Measurements from ENCODE around the gene GALK2. TPM values are rescaled to one million over a fixed set of nuclear protein-coding genes. Genes with fewer than 3 reads are reported as not detected.
"Not testable (repeated sequence)": the region's sequence is repeated elsewhere in the genome, so short reads cannot be mapped to it uniquely, and the experiment has no call there.

GALK2 gene
- total RNA-seq, 1 experiment from 2014 or later, result 32.3 TPM

GRCh38 chr15:49327927-49328326, 157.9 kb downstream of the GALK2 start:
- no peak overlapping the region for H3K27ac ChIP-seq
- no peak for DNase-seq (ENCODE audit: low read depth in 1 of 2, low spot score in 2 of 2)
- no peaks in the 10 kb centered on the region; the same call in 1 of the 2 replicates for H3K27me3 ChIP-seq (replicated peaks)
- H3K4me3 ChIP-seq, result no peak overlapping the region
- no peaks in the 10 kb centered on the region for H3K36me3 ChIP-seq
- H3K9me3 ChIP-seq (replicated peaks), result no peaks in the 10 kb centered on the region
- no peaks in the 10 kb centered on the region for H3K4me1 ChIP-seq (replicated peaks)

GRCh38 chr15:49328941-49329340, 158.9 kb downstream of the GALK2 start:
- H3K4me1 ChIP-seq (replicated peaks), result no peaks in the 10 kb centered on the region
- no peaks in the 10 kb centered on the region for H3K36me3 ChIP-seq
- H3K27ac ChIP-seq, result no peak overlapping the region
- no peaks in the 10 kb centered on the region; the same call in 1 of the 2 replicates for H3K27me3 ChIP-seq (replicated peaks)
- H3K9me3 ChIP-seq (replicated peaks), result no peaks in the 10 kb centered on the region
- no peak overlapping the region for H3K4me3 ChIP-seq
- no peak for DNase-seq (ENCODE audit: low read depth in 1 of 2, low spot score in 2 of 2)

- H3K27me3 ChIP-seq (replicated peaks), result no peaks in the 10 kb centered on the region
- H3K27ac ChIP-seq, result no peak overlapping the region
- DNase-seq (ENCODE audit: low read depth in 1 of 2, low spot score in 2 of 2), result no peak
- no peaks in the 10 kb centered on the region for H3K36me3 ChIP-seq
- H3K4me1 ChIP-seq (replicated peaks), result no peaks in the 10 kb centered on the region
- H3K4me3 ChIP-seq, result no peak overlapping the region
- H3K9me3 ChIP-seq (replicated peaks), result no peaks in the 10 kb centered on the region
Measured at GRCh38 chr15:49330166-49330565, 160.1 kb downstream of the GALK2 start.

GRCh38 chr15:49331442-49331841, 161.4 kb downstream of the GALK2 start:
- H3K4me3 ChIP-seq, result no peak overlapping the region
- H3K27ac ChIP-seq, result no peak overlapping the region
- DNase-seq (ENCODE audit: low read depth in 1 of 2, low spot score in 2 of 2), result no peak
- H3K36me3 ChIP-seq, result no peaks in the 10 kb centered on the region
- no peaks in the 10 kb centered on the region for H3K9me3 ChIP-seq (replicated peaks)
- H3K27me3 ChIP-seq (replicated peaks), result no peaks in the 10 kb centered on the region
- no peaks in the 10 kb centered on the region for H3K4me1 ChIP-seq (replicated peaks)

- Histone ChIP-seq H3K27ac (no peak overlapping the region), H3K4me1 (replicated peaks) (no peaks in the 10 kb centered on the region)
- no peak for DNase-seq (ENCODE audit: low read depth in 1 of 2, low spot score in 2 of 2)
Measured at GRCh38 chr15:49331951-49332350, 161.9 kb downstream of the GALK2 start.

GRCh38 chr15:49339656-49340055, 169.6 kb downstream of the GALK2 start:
- H3K4me1 ChIP-seq (replicated peaks), result no peaks in the 10 kb centered on the region; the same call in 1 of the 2 replicates
- DNase-seq (ENCODE audit: low read depth in 1 of 2, low spot score in 2 of 2), result no peak
- no peak overlapping the region for H3K4me3 ChIP-seq
- H3K27me3 ChIP-seq (replicated peaks), result no peaks in the 10 kb centered on the region
- no peak overlapping the region for H3K27ac ChIP-seq
- H3K9me3 ChIP-seq (replicated peaks), result no peaks in the 10 kb centered on the region
- H3K36me3 ChIP-seq, result no peaks in the 10 kb centered on the region

More at GRCh38 chr15:49331951-49332350, 161.9 kb downstream of the GALK2 start:
- Histone ChIP-seq H3K9me3 (replicated peaks) (no peaks in the 10 kb centered on the region), H3K27me3 (replicated peaks) (no peaks in the 10 kb centered on the region), H3K4me3 (no peak overlapping the region), H3K36me3 (no peaks in the 10 kb centered on the region)

- no peak overlapping the region for H3K27ac ChIP-seq
Measured at GRCh38 chr15:49343546-49343945, 173.5 kb downstream of the GALK2 start.

GRCh38 chr15:49354439-49354838, 184.4 kb downstream of the GALK2 start:
- not testable (repeated sequence) for H3K4me3 ChIP-seq; H3K27me3 ChIP-seq (replicated peaks); H3K4me1 ChIP-seq (replicated peaks); H3K27ac ChIP-seq; H3K36me3 ChIP-seq; H3K9me3 ChIP-seq (replicated peaks); DNase-seq (ENCODE audit: low read depth in 1 of 2, low spot score in 2 of 2)

More at GRCh38 chr15:49343546-49343945, 173.5 kb downstream of the GALK2 start:
- DNase-seq (ENCODE audit: low read depth in 1 of 2, low spot score in 2 of 2), result no peak
- Histone ChIP-seq H3K9me3 (replicated peaks) (no peaks in the 10 kb centered on the region), H3K27me3 (replicated peaks) (no peaks in the 10 kb centered on the region), H3K4me3 (no peak overlapping the region), H3K4me1 (replicated peaks) (no peaks in the 10 kb centered on the region; the same call in 1 of the 2 replicates), H3K36me3 (no peaks in the 10 kb centered on the region)

- H3K4me3 ChIP-seq, result no peak overlapping the region
- H3K9me3 ChIP-seq (replicated peaks), result no peaks in the 10 kb centered on the region
- no peak for DNase-seq (ENCODE audit: low read depth in 1 of 2, low spot score in 2 of 2)
- no peaks in the 10 kb centered on the region for H3K4me1 ChIP-seq (replicated peaks)
- no peaks in the 10 kb centered on the region for H3K27me3 ChIP-seq (replicated peaks)
- H3K36me3 ChIP-seq, result no peaks in the 10 kb centered on the region
- H3K27ac ChIP-seq, result no peak overlapping the region
Measured at GRCh38 chr15:49361370-49361769, 191.3 kb downstream of the GALK2 start.

- H3K27me3 ChIP-seq (replicated peaks), result no peaks in the 10 kb centered on the region
- no peaks in the 10 kb centered on the region for H3K4me1 ChIP-seq (replicated peaks)
- no peak for DNase-seq (ENCODE audit: low read depth in 1 of 2, low spot score in 2 of 2)
- H3K36me3 ChIP-seq, result no peaks in the 10 kb centered on the region
- no peaks in the 10 kb centered on the region for H3K9me3 ChIP-seq (replicated peaks)
- H3K4me3 ChIP-seq, result no peak overlapping the region
- H3K27ac ChIP-seq, result no peak overlapping the region
Measured at GRCh38 chr15:49366496-49366895, 196.4 kb downstream of the GALK2 start.

- DNase-seq (ENCODE audit: low read depth in 1 of 2, low spot score in 2 of 2), result no peak
- no peak overlapping the region for H3K27ac ChIP-seq
- no peaks in the 10 kb centered on the region for H3K9me3 ChIP-seq (replicated peaks)
- no peaks in the 10 kb centered on the region for H3K4me1 ChIP-seq (replicated peaks)
- H3K36me3 ChIP-seq, result no peaks in the 10 kb centered on the region
- H3K4me3 ChIP-seq, result no peak overlapping the region
- no peaks in the 10 kb centered on the region for H3K27me3 ChIP-seq (replicated peaks)
Measured at GRCh38 chr15:49370782-49371181, 200.7 kb downstream of the GALK2 start.

- no peak for DNase-seq (ENCODE audit: low read depth in 1 of 2, low spot score in 2 of 2)
- no peak overlapping the region for H3K27ac ChIP-seq
- H3K4me1 ChIP-seq (replicated peaks), result no peaks in the 10 kb centered on the region
- H3K27me3 ChIP-seq (replicated peaks), result no peaks in the 10 kb centered on the region
- H3K4me3 ChIP-seq, result no peak overlapping the region
- no peaks in the 10 kb centered on the region for H3K9me3 ChIP-seq (replicated peaks)
- H3K36me3 ChIP-seq, result no peaks in the 10 kb centered on the region
Measured at GRCh38 chr15:49372366-49372765, 202.3 kb downstream of the GALK2 start.

- H3K4me1 ChIP-seq (replicated peaks), result peaks cover 11% of the 10 kb centered on the region
- no peaks in the 10 kb centered on the region for H3K9me3 ChIP-seq (replicated peaks)
- H3K4me3 ChIP-seq, result no peak overlapping the region
- DNase-seq (ENCODE audit: low read depth in 1 of 2, low spot score in 2 of 2), result no peak
- no peaks in the 10 kb centered on the region for H3K27me3 ChIP-seq (replicated peaks)
- H3K27ac ChIP-seq, result no peak overlapping the region
- H3K36me3 ChIP-seq, result no peaks in the 10 kb centered on the region
Measured at GRCh38 chr15:49379996-49380395, 209.9 kb downstream of the GALK2 start.

GRCh38 chr15:49380912-49381311, 210.9 kb downstream of the GALK2 start:
- DNase-seq (ENCODE audit: low read depth in 1 of 2, low spot score in 2 of 2), result no peak
- no peak overlapping the region for H3K27ac ChIP-seq
- H3K4me3 ChIP-seq, result no peak overlapping the region
- H3K9me3 ChIP-seq (replicated peaks), result no peaks in the 10 kb centered on the region
- H3K27me3 ChIP-seq (replicated peaks), result no peaks in the 10 kb centered on the region
- H3K36me3 ChIP-seq, result no peaks in the 10 kb centered on the region
- peaks cover 11% of the 10 kb centered on the region for H3K4me1 ChIP-seq (replicated peaks)
